Activated T-helper 17 cell treated with anti-CD3 and anti-CD28 coated beads, Interleukin-2, amount 50 U/mL, for 72 hours (primary cell): Measurements from ENCODE around the gene TLCD3B. TPM values are rescaled to one million over a fixed set of nuclear protein-coding genes. Genes with fewer than 3 reads are reported as not detected.

Source experiments
- ATAC-seq: fragments of 150-1000 bp; cut with Tn5 transposase; replicated peaks from 2 replicates; pipeline ENCODE4 v1.10.0; 2021; ENCODE audit warnings: mild to moderate bottlenecking, moderate library complexity
- H3K27ac Mint-ChIP-seq: one replicate; pipeline ENCODE4 v1.8.0; 2022; ENCODE audit warnings: mixed read lengths
- H3K27me3 Mint-ChIP-seq: one replicate; pipeline ENCODE4 v1.8.0; 2022; ENCODE audit warnings: mixed read lengths
- H3K36me3 Mint-ChIP-seq: one replicate; pipeline ENCODE4 v1.8.0; 2022; ENCODE audit warnings: low read depth, mild to moderate bottlenecking, mixed read lengths
- H3K4me1 Mint-ChIP-seq: one replicate; pipeline ENCODE4 v1.8.0; 2022; ENCODE audit warnings: mixed read lengths
- H3K4me3 Mint-ChIP-seq: one replicate; pipeline ENCODE4 v1.8.0; 2022; ENCODE audit warnings: mild to moderate bottlenecking, mixed read lengths
- H3K9me3 Mint-ChIP-seq: one replicate; pipeline ENCODE4 v1.8.0; 2022; ENCODE audit warnings: mixed read lengths
- total RNA-seq, 2 donors: library from RNA; stranded (reverse); gene quantifications; one replicate each; pipeline ENCODE4 v1.2.3, GENCODE V29; 2022

TLCD3B gene
- total RNA-seq, 2 donors from 2014 or later = 1.9 to 7.4 TPM

- peaks cover 80% of the 10 kb centered on the region for H3K36me3 Mint-ChIP-seq
Measured at GRCh38 chr16:29987371-29988085, 43.5 kb downstream of the TLCD3B start.

GRCh38 chr16:29986931-29987330, 44.1 kb downstream of the TLCD3B start:
- no peak for ATAC-seq
- no peak overlapping the region for H3K4me3 Mint-ChIP-seq
- H3K36me3 Mint-ChIP-seq = peaks cover 81% of the 10 kb centered on the region
- H3K27ac Mint-ChIP-seq = no peak overlapping the region
- H3K9me3 Mint-ChIP-seq = no peaks in the 10 kb centered on the region
- H3K27me3 Mint-ChIP-seq = no peaks in the 10 kb centered on the region
- H3K4me1 Mint-ChIP-seq = no peaks in the 10 kb centered on the region

More at GRCh38 chr16:29987371-29988085, 43.5 kb downstream of the TLCD3B start:
- H3K4me1 Mint-ChIP-seq = no peaks in the 10 kb centered on the region
- H3K27ac Mint-ChIP-seq = no peak overlapping the region
- H3K27me3 Mint-ChIP-seq = no peaks in the 10 kb centered on the region
- no peaks in the 10 kb centered on the region for H3K9me3 Mint-ChIP-seq
- ATAC-seq = no peak
- no peak overlapping the region for H3K4me3 Mint-ChIP-seq

GRCh38 chr16:29986231-29986630, 44.8 kb downstream of the TLCD3B start:
- Mint-ChIP-seq H3K36me3 (peaks cover 85% of the 10 kb centered on the region), H3K27ac (no peak overlapping the region), H3K4me1 (no peaks in the 10 kb centered on the region), H3K9me3 (no peaks in the 10 kb centered on the region), H3K27me3 (no peaks in the 10 kb centered on the region), H3K4me3 (no peak overlapping the region)
- no peak for ATAC-seq

- Mint-ChIP-seq H3K36me3 (peaks cover 90% of the 10 kb centered on the region), H3K27me3 (no peaks in the 10 kb centered on the region), H3K4me3 (no peak overlapping the region), H3K27ac (no peak overlapping the region), H3K9me3 (no peaks in the 10 kb centered on the region), H3K4me1 (no peaks in the 10 kb centered on the region)
- ATAC-seq = no peak
Measured at GRCh38 chr16:29985271-29985811, 45.7 kb downstream of the TLCD3B start.

- no peaks in the 10 kb centered on the region for H3K27me3 Mint-ChIP-seq
- H3K4me1 Mint-ChIP-seq = no peaks in the 10 kb centered on the region
- H3K27ac Mint-ChIP-seq = no peak overlapping the region
- H3K4me3 Mint-ChIP-seq = no peak overlapping the region
- no peaks in the 10 kb centered on the region for H3K9me3 Mint-ChIP-seq
- H3K36me3 Mint-ChIP-seq = peaks cover 90% of the 10 kb centered on the region
- no peak for ATAC-seq
Measured at GRCh38 chr16:29984764-29985147, 46.3 kb downstream of the TLCD3B start.

- H3K9me3 Mint-ChIP-seq = no peaks in the 10 kb centered on the region
- H3K27me3 Mint-ChIP-seq = no peaks in the 10 kb centered on the region
- no peak overlapping the region for H3K4me3 Mint-ChIP-seq
- no peak overlapping the region for H3K27ac Mint-ChIP-seq
- H3K4me1 Mint-ChIP-seq = no peaks in the 10 kb centered on the region
- ATAC-seq = no peak
- peaks cover 90% of the 10 kb centered on the region for H3K36me3 Mint-ChIP-seq
Measured at GRCh38 chr16:29984137-29984763, 46.8 kb downstream of the TLCD3B start.

- H3K4me1 Mint-ChIP-seq = no peaks in the 10 kb centered on the region
- no peak overlapping the region for H3K27ac Mint-ChIP-seq
- no peaks in the 10 kb centered on the region for H3K9me3 Mint-ChIP-seq
- no peaks in the 10 kb centered on the region for H3K27me3 Mint-ChIP-seq
- peaks cover 90% of the 10 kb centered on the region for H3K36me3 Mint-ChIP-seq
- H3K4me3 Mint-ChIP-seq = no peak overlapping the region
- no peak for ATAC-seq
Measured at GRCh38 chr16:29983420-29984136, 47.5 kb downstream of the TLCD3B start.

GRCh38 chr16:29982560-29983419, 48.3 kb downstream of the TLCD3B start:
- H3K36me3 Mint-ChIP-seq = peaks cover 90% of the 10 kb centered on the region
- no peaks in the 10 kb centered on the region for H3K9me3 Mint-ChIP-seq
- H3K27me3 Mint-ChIP-seq = no peaks in the 10 kb centered on the region
- peak overlapping the region; percentile 46 for H3K27ac Mint-ChIP-seq
- no peaks in the 10 kb centered on the region for H3K4me1 Mint-ChIP-seq
- H3K4me3 Mint-ChIP-seq = no peak overlapping the region
- ATAC-seq = no peak

- ATAC-seq = no peak
- Mint-ChIP-seq H3K4me3 (no peak overlapping the region), H3K27ac (peak overlapping the region; percentile 26)
Measured at GRCh38 chr16:29978564-29979270, 52.4 kb downstream of the TLCD3B start.

GRCh38 chr16:29978081-29978480, 53.0 kb downstream of the TLCD3B start:
- peaks cover 70% of the 10 kb centered on the region for H3K36me3 Mint-ChIP-seq

More at GRCh38 chr16:29978564-29979270, 52.4 kb downstream of the TLCD3B start:
- no peaks in the 10 kb centered on the region for H3K9me3 Mint-ChIP-seq
- H3K36me3 Mint-ChIP-seq = peaks cover 70% of the 10 kb centered on the region
- H3K4me1 Mint-ChIP-seq = peaks cover 17% of the 10 kb centered on the region
- no peaks in the 10 kb centered on the region for H3K27me3 Mint-ChIP-seq

GRCh38 chr16:29977063-29977825, 53.8 kb downstream of the TLCD3B start:
- H3K27me3 Mint-ChIP-seq = no peaks in the 10 kb centered on the region
- peak overlapping the region; percentile 95 for H3K4me3 Mint-ChIP-seq
- peaks cover 22% of the 10 kb centered on the region for H3K4me1 Mint-ChIP-seq
- peaks cover 63% of the 10 kb centered on the region for H3K36me3 Mint-ChIP-seq
- H3K27ac Mint-ChIP-seq = peak overlapping the region; percentile 93
- no peak for ATAC-seq
- H3K9me3 Mint-ChIP-seq = no peaks in the 10 kb centered on the region

More at GRCh38 chr16:29978081-29978480, 53.0 kb downstream of the TLCD3B start:
- H3K27ac Mint-ChIP-seq = peak overlapping the region; percentile 93
- H3K27me3 Mint-ChIP-seq = no peaks in the 10 kb centered on the region
- H3K4me3 Mint-ChIP-seq = no peak overlapping the region
- H3K9me3 Mint-ChIP-seq = no peaks in the 10 kb centered on the region
- peaks cover 22% of the 10 kb centered on the region for H3K4me1 Mint-ChIP-seq
- no peak for ATAC-seq

- Mint-ChIP-seq H3K4me1 (peaks cover 22% of the 10 kb centered on the region), H3K9me3 (no peaks in the 10 kb centered on the region), H3K27me3 (no peaks in the 10 kb centered on the region), H3K4me3 (peak overlapping the region; percentile 95), H3K36me3 (peaks cover 53% of the 10 kb centered on the region), H3K27ac (peak overlapping the region; percentile 93)
- no peak for ATAC-seq
Measured at GRCh38 chr16:29975811-29976511, 55.1 kb downstream of the TLCD3B start.
